GM23338 (cell line): ENCODE data around the gene AMBRA1.

ENCODE experiments used
- CREB1 ChIP-seq: fragments of 250-450 bp; sonication (Bioruptor Pico); IDR thresholded peaks from 2 replicates; pipeline ENCODE4 v1.5.0; 2020; ENCODE audit warnings: low read depth, mild to moderate bottlenecking, moderate library complexity
- EZH2 ChIP-seq: fragments of 200-600 bp; sonication (generic); IDR thresholded peaks from one replicate; pipeline ENCODE4 v1.8.0; 2017; ENCODE audit warnings: antibody characterized with exemption, mild to moderate bottlenecking, low read depth; ENCODE audit not compliant: unreplicated experiment
- EZH2phosphoT487 ChIP-seq: fragments of 200-600 bp; sonication (generic); IDR thresholded peaks from one replicate; pipeline ENCODE4 v1.8.1; 2018; ENCODE audit warnings: antibody characterized with exemption; ENCODE audit not compliant: unreplicated experiment
- JUNB ChIP-seq: IDR thresholded peaks from one replicate; pipeline ENCODE4 v1.6.1; 2016; ENCODE audit warnings: antibody characterized with exemption; ENCODE audit not compliant: unreplicated experiment
- NANOG ChIP-seq: IDR thresholded peaks from 2 replicates; pipeline ENCODE4 v1.6.1; 2016; ENCODE audit warnings: antibody characterized with exemption, borderline replicate concordance
- POLR2AphosphoS5 ChIP-seq: IDR thresholded peaks from 2 replicates; pipeline ENCODE4 v1.6.1; 2016; ENCODE audit warnings: antibody characterized with exemption, low read depth
- TF ChIP-seq, protein P1 (sequence below), 2 experiments: fragments of 200-600 bp in 1 of 2; sonication (generic) in 1 of 2; conservative IDR thresholded peaks; 2 replicates each; pipeline versions ENCODE4 v1.5.1 to v1.6.1; 2016 to 2017; ENCODE audit warnings: antibody characterized with exemption in 2 of 2, low read depth in 2 of 2, mild to moderate bottlenecking in 2 of 2, moderate library complexity in 1 of 2

DNA sequence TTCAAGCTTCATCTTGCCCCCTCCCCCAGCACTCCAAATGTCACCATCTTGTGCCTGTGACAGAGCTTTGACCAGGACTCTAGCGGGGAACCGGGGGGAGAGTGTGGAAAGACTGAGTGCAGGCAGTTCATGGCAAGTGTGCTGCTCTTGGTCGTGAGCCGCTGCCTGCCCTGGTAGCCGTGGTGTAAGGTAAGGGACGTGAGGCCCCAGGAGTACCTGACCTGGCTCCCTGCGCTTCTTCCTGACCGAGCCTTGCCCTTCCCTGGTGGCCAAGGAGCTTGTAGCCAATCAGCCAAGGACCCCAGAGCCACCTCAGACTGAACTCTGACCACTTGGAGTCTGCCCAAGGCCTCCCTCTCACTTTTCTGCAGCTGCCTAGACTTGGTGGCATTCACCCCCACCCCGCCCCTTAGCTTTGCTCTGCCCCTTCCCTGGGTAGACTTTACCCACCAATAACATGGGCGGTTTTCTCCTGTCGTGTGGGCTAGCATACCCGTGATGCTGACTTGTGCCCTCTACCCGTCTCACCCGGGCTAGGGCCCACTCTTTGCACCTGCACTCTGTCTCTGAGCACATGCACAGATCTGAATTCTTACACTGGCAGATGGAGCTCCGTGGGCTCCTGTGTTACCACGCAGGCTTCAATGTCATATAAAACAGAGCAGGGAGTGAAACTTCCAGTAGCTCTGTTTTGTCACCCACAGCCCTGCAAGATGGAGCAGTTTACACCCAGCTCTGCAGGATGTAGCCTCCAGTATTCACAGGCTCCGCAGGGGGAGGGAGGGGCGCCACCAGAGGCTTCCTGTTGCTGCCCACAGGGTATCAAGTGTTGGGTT, 245.0 kb downstream of the AMBRA1 start:
- TF ChIP-seq EZH2phosphoT487 (no peak), JUNB (no peak), CREB1 (no peak), EZH2 (no peak), POLR2AphosphoS5 (no peak), NANOG (no peak)
- TF ChIP-seq, protein P1, sequence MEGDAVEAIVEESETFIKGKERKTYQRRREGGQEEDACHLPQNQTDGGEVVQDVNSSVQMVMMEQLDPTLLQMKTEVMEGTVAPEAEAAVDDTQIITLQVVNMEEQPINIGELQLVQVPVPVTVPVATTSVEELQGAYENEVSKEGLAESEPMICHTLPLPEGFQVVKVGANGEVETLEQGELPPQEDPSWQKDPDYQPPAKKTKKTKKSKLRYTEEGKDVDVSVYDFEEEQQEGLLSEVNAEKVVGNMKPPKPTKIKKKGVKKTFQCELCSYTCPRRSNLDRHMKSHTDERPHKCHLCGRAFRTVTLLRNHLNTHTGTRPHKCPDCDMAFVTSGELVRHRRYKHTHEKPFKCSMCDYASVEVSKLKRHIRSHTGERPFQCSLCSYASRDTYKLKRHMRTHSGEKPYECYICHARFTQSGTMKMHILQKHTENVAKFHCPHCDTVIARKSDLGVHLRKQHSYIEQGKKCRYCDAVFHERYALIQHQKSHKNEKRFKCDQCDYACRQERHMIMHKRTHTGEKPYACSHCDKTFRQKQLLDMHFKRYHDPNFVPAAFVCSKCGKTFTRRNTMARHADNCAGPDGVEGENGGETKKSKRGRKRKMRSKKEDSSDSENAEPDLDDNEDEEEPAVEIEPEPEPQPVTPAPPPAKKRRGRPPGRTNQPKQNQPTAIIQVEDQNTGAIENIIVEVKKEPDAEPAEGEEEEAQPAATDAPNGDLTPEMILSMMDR (conservative IDR thresholded peaks at IDR 0.05; ENCODE audit: low read depth in 2 of 2): no peak
